HG03571 (cell line): ENCODE measurements around the gene OR2V2.
"Not testable (repeated sequence)": the region's sequence is repeated elsewhere in the genome, so short reads cannot be mapped to it uniquely, and the experiment has no call there.

Experiments used
- ATAC-seq: cut with Tn5 transposase; IDR thresholded peaks from one replicate; pipeline ENCODE4 v1.9.1; 2021; ENCODE audit not compliant: unreplicated experiment

OR2V2 gene, protein sequence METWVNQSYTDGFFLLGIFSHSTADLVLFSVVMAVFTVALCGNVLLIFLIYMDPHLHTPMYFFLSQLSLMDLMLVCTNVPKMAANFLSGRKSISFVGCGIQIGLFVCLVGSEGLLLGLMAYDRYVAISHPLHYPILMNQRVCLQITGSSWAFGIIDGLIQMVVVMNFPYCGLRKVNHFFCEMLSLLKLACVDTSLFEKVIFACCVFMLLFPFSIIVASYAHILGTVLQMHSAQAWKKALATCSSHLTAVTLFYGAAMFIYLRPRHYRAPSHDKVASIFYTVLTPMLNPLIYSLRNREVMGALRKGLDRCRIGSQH

DNA sequence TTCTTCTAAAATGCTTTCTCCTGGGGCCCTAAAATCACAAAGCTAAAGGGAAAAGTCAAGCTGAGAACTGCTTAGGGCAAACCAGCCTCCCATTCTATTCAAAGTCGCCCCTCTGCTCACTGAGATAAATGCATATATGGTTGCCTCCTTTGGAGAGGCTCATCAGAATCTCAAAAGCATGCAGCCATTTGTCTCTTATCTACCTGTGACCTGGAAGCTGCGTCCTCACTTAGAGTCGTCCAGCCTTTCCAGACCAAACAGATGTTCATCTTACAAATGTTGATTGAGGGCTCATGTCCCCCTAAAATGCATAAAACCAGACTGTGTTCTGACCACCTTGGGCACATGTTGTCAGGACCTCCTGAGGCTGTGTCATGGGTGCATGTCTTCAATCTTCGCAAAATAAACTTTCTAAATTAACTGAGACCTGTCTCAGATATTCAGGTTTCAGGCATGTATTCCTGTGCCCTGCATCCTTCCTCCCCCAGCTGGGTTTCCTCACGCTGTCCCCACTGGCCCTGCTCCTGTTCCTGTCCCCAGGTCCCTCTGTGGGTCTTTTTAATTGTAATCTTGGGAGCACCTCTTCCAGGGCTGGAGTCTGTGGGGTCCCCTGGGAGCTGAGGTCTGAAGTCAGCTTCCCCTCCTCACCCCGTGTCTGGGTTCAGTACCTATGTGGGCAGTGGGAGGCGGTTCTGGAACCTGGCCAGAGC, at the start of gene OR2V2:
Gene OR2V2 (plus strand): TSS at position 660 of the 710 bp plus-strand sequence. CDS start 7,357 bp downstream, outside the sequence.
- not testable (repeated sequence) for ATAC-seq

DNA sequence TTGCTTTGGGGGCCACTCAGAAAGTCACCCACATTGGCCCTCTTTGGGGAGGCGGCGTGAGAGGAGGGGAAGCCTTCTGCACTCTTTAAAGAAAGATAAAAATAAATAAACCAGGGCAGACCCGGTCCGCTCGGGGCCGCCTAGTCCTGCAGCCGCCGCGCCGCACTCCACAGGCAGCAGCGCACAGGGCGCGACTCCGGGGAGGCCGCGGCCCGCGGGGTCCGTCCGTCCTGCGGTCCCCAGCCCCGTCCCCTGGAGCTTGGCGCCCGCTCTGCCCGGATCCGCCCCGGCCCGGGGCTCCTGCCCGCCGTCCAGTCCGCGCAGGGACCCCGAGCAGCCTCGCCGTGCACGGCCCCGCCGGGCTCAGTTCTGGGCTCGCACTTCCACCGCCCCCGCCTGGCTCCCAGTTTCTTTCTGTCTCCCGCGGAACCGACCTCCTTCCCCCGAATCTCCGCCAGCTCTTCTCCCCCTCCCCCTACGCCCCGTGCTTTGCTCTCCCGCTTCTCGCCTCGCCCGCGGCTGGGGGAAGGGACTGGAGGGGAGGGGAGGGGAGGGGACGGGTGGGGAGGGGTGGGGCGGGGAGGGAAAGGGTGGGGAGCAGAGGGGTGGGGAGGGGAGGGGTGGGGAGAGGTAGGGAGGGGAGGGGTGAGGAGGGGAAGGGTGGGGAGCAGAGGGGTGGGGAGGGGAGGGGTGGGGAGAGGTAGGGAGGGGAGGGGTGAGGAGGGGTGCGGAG, 49.5 kb upstream of the OR2V2 start:
- ATAC-seq: not testable (repeated sequence)

DNA sequence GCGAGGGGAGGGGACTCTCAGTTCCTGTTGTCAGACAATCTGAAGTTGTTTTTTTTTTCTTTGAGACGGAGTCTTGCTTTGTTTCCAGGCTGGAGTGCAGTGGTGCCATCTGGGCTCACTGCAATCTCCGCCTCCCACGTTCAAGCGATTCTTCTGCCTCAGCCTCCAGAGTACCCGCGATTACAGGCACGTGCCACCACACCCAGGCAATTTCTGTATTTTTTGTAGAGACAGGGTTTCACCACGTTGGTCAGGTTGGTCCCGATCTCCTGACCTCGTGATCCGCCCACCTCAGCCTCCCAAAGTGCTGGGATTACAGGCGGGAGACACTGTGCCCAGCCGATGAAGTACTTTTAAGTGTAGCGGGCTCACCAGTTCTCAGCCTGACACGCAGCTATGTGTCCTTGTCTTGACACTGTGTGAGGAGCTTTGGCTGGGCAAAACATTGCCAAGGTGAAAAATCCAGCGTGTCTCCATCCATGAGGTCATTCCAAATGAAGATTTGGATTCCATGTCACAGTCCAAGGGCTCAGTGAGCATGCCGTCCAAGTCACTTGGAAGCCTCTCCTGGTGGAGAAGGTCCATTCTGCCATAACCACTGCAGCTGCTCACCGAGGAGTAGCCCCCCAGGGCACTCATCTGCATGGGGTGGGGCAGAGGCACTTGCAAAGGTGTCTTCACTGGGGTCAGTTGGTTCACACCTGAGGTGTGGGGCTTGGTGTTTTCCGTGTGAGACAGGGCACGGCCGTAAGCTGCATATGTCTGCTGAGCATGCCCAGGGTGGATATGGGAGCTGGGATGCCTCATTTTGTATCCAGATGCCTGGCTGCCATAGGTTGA, 48.4 kb upstream of the OR2V2 start:
- no peak for ATAC-seq

DNA sequence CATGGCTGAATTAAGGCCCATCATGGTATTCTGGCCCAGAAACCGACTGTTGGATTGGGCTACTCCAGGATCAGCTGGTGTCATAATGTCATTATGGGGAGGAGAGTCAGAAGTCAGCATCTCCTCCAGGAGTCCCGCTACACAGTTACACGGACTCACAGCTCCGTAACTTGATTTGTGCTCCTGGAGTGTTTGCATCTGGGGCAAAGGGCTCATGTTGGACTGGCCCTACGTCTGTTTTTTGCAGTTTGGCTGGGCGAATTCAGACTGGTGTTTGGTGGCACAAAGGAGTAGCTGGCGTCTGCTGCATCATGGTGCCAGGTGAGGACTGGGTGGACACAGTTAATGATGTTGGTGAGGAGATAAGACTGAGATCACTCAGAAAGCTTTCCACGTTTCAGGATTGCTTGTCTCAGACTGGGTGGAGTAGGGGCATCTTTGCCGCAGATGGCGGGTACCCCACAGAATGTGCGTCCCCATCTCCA, 47.7 kb upstream of the OR2V2 start:
- no peak for ATAC-seq

DNA sequence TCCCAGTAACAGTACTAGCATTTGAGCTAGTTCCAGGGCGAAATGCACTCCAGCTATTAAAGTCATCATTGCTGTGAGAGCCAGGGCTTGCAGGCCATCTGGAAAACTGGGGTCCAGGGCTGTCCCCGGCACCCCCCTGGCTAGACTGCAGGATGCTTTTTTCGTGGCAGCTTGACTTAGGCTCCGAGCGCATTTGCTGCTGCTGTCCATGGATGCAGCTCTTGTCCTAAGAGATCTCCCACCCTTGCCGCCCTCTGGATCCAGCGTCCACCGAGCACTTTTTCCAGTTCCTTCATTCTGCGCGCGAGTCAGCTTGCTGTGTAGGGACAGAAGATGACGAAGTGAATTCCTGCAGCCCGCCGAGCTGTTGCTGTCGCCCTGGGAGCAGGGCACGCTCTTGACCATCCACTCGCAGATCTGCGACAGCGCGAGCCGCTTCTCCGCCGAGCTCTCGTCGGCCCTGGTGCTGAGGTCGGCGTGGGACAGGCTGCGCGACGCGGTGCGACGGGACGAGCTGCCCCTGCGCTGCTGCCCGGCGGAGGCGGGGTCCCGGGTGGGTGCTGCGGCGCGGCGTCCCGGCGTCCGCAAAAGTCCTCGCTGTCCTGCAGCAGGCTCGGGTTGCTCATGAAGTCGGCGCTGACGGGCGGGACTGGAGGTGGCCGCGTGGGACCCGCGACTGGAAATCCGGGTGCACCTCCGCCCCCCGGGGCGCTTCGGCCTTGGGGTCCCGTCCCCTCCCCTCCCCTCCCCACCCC, 47.1 kb upstream of the OR2V2 start:
- ATAC-seq: no peak

DNA sequence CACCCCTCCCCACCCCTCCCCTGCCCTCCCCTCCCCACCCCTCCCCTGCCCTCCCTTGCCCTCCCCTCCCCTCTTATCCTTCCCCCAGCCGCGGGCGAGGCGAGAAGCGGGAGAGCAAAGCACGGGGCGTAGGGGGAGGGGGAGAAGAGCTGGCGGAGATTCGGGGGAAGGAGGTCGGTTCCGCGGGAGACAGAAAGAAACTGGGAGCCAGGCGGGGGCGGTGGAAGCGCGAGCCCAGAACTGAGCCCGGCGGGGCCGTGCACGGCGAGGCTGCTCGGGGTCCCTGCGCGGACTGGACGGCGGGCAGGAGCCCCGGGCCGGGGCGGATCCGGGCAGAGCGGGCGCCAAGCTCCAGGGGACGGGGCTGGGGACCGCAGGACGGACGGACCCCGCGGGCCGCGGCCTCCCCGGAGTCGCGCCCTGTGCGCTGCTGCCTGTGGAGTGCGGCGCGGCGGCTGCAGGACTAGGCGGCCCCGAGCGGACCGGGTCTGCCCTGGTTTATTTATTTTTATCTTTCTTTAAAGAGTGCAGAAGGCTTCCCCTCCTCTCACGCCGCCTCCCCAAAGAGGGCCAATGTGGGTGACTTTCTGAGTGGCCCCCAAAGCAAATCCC, 46.2 kb upstream of the OR2V2 start:
- ATAC-seq: not testable (repeated sequence)

DNA sequence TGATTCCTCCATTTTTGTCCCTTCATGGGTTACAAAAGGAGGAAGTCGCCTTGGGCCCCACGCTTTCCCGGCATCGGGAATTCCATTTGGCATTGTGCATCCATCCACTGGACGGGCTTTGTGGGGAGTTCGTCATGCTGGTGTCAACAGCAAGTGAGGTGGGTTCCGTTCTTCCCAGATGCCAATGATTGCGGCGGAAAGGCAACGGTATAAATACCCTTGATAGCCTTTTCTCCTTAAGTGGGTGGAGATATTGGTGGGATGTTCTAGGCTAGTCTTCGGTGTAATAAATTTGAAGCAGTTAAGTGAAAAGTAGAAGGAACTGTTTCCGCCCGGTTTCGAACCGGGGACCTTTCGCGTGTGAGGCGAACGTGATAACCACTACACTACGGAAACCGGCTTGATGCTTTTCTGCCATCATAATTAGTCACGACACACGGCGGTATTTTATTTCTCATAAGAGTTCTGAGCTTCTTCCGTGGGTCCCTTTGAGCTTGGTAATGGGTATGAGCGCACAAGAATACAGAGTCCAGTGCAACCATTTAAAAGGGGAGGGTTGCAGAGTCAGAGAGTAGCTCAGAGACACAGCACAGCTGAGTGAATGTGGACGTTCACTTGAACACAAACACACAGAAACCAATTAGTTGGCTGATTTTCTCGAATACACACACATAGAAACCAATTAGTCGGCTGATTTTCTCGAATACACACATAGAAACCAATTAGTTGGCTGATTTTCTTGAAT, 45.3 kb upstream of the OR2V2 start:
- ATAC-seq: not testable (repeated sequence)

DNA sequence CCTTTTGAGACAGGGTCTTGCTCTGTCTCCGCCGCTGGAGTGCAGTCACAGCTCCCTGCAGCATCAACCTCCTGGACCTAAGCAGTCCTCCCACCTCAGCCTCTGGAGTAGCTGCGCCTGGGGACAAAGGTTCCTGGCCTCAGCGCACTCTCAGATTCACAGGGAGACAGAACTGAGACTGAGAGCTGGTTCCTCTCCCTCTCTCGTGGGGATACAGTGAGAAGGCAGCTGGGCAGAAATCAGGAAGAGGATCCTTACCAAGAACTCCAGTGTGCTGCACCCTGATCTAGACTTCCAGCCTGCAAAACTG, 43.2 kb upstream of the OR2V2 start:
- ATAC-seq: not testable (repeated sequence)

DNA sequence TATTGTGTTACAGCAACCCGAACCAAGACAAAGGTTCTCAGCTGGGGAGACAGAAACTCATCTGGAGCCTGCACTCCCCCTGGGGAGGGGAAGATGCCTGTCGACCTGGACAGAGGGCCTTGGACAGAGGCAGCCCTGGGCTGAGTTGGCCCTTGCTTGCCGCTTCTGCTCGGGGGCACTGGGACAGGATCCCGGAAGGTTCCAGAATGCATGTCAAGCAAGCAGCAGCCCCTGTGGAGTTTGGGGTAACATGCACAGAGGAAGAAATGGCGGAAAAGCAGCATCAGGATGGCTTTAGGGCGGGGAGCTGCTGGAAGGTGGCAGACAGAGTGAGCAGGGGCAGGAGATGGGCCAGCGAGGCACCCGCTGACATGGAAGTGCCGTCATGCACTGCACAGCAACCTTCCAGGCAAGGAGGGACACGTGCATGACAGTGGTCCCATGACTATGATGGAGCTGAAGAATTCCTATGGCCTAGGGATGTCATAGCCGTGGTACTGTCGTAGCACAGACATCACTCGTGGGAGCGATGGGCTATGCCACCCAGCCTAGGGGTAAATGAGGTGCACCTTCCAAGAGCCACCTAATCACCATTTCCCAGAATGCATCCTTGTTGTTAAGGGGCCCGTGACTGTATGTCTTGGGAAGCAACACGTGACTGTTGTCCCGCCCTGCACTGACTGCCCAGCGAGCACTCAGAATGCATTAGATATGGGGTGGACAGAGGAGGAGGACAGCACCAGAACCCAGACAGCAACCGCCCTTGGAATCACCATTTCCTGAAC, 42.6 kb upstream of the OR2V2 start:
- not testable (repeated sequence) for ATAC-seq

DNA sequence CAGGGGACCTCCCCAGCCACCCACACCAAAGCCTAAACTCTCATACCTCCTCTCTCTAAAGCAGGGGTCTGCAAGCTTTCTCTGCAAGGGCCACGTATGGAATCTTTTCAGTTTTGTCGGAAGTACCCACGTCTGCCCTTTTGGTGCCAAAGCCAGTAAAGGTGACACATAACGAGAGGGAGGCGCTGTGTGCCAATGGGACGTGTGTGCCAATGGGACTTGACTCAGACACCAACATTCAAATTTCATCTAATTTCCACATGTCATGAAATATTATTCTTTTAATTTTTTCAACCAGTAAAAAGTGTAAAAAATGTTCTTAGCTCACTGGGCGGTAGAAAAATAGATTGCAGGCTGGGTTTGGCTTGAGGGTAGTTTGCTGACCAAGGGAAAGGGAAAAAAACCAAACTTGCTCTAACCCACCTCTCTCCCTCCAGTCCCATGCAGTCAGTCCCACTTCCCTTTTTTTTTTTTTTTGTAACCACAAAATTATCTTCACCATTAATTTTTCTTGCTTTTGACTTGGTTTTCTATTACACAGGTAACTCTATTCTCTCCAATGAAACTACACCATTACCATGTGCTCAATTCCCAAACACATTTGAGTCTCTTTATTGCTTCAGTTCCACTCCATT, 41.9 kb upstream of the OR2V2 start:
- no peak for ATAC-seq

DNA sequence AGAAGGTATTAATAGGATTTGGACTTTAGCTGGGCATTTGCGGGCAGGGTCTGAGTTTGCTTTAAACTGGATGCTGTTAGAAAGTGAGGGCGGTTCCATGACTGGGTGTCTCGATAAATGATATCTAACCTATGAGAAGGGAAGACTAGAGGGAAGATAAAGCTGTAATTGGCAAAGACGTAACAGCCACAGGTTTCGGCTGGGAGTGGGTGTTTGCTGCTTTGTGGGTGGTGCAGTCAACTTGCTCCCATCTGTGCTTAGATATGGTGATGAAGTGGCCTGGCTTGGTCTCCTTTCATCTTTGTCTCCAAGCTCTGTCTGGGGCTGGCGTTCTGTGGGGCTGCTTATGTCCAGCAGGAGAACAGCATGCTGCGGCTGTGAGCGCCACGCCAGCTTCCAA, 39.7 kb upstream of the OR2V2 start:
- ATAC-seq: no peak

DNA sequence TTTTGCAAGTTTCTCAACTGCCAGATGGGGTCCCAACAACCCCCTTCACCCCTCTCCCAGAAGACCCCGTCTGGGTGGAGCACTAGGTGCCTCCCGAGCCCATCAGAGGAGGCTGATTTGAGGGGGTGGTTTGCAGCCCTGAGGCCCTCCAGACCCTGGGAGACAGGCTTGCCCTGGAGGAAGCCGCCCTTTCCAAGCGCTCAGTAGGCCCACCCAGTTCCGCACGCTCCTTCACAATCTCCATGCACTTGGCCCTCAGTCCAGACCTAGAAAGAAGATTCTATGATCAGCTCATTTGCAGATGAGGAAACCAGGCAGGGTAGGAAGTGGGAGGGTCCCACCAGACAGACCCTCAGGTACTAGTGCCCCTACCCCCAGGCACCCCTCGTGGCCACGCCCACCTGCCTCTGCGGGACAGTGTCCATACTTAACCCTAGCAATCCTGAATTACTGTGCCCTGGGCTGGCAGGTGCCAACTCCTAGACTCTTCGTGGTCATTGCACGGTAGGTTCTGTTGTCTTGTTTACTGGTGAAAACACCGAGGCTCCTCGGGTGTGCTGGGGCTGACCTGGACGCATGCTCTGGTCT, 38.7 kb upstream of the OR2V2 start:
- no peak for ATAC-seq

DNA sequence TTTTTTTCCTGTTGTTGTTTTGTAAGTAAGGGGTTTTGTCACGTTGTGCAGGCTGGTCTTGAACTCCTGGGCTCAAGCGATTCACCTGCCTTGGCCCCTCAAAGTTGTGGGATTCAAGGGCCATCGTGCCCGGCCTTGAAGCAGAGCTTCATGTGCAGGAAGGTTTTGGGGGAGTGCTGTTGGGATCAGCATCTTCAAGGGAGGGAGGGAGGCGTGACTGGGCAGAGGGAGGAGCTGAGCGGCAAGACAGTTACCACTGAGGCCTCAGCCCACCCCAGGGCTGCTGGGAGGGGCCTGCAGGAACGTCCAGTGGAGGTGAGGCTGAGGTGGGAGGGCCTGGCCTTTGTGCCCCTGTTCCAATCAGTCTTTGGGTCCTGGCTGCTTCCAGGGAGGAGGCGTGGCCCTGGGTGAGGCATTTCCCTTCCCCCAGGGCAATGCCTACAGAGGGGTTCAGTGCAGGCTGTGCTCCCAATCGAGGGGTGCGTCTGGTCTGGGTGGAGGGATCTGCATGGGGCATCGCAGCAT, 37.8 kb upstream of the OR2V2 start:
- ATAC-seq: no peak

DNA sequence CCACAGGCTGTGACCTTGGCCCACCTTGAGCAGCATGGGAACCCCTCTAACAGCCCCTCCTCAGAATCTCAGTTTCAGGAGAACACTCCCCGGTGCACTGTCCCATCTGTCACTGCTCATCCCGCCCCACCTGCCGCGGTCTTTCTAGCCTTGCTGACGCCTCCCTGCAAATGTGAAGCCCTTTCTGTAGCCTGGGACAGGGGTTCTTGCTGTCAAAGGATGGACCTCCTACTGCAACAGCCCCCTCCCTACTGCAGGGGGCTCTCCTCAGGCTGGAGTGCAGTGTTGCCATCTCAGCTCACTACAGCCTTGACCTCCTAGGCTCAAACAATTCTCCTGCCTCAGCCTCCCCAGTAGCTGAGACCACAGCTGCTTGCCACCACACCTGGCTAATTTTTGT, 36.4 kb upstream of the OR2V2 start:
- no peak for ATAC-seq

DNA sequence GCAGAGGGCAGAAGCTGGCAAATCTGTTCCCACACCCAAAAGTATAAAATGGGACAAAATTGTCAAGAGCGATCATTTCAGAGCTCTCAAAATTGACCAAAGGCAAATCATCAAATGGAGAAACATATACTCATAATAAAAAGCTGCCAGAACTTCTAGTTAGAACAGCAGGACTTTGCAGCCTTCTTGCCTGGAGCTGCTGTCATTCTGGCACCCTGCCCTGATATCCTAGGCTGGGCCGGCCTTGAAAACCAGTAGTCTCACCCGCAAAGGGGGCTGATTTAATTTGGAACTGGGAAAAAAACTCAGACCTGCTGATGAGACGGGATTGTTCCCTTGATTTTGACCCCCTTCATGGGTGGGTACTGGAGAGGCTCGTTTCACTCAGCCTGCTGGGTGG, 34.9 kb upstream of the OR2V2 start:
- ATAC-seq: no peak

DNA sequence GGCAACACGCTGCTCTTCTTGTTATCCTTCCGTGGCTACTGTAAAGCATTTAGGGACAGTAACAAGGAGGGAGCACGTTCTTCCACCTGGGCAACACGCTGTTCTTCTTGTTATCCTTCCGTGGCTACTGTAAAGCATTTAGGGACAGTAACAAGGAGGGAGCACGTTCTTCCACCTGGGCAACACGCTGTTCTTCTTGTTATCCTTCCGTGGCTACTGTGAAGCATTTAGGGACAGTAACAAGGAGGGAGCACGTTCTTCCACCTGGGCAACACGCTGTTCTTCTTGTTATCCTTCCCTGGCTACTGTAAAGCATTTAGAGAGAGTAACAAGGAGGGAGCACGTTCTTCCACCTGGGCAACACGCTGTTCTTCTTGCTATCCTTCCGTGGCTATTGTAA, 33.8 kb upstream of the OR2V2 start:
- ATAC-seq: not testable (repeated sequence)

DNA sequence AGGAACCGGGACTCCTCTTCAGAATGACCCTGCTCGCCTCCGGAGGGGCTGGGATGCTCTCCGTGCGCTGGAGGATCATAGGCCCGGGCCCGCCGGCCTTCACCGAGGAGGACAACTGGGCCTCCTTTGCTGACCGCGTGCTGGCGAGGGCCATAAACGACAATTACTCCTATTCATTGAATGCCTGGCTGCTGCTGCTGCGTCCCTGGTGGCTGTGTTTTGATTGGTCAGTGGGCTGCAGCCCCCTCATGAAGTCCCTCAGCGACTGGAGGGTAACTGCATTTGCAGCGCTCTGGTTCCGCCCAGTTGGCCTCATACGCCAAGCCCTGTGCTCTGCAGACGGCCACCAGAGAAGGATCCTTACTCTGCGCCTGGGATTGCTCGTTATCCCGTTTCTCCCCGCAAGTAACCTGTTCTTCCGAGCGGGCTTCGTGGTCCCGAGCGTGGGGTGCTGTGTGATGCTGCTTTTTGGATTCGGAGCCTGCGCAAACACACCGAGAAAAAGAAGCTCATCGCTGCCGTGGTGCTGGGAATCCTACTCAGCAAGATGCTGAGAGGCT, 33.0 kb upstream of the OR2V2 start:
- ATAC-seq: no peak
